HuH-7 (cell line): ENCODE data around the gene ZSCAN23.
"Not testable (repeated sequence)": the region's sequence is repeated elsewhere in the genome, so short reads cannot be mapped to it uniquely, and the experiment has no call there.

Source experiments
- DNase-seq: peaks from one replicate; pipeline ENCODE4 v3.0.0; 2011; ENCODE audit warnings: low spot score

The ZSCAN23 gene

DNA sequence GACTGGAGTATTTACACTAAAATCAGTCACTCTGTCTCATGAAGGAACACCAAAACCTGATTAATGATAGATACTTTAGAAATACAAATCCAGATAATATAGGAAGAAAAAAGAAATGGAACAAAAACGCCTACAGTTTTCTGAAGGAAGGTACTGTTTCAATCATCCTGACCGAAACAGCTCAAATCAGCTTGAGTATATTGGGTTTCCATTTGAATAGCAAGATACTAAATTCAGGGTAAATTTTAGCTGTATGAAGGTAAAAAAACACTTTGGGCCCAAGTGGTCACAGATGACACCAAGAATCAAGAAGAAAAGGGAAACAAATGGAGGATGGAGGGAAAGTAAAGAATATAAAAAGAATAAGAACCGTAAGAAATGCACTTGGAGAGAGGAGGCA, 6.9 kb downstream of the ZSCAN23 start:
- no peak for DNase-seq

DNA sequence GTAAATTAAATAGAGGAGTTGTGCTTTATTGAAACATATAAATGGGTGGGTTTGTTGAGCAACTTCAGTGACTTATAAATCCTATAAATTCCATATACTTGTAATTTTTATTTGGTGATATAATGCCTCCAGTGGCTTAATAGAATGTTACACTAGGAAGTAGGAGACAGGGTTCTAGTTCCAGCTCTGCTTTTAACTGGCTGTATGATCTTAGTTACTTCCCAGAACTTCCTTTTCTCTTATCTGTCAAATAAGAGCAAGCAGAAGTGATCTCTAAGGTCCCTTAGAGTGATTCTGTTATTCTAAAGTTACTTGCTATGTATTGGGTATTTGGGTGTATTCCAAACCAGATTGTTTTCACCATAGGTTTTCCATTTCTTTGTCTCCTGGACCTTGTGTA, 10.2 kb downstream of the ZSCAN23 start:
- DNase-seq = no peak

DNA sequence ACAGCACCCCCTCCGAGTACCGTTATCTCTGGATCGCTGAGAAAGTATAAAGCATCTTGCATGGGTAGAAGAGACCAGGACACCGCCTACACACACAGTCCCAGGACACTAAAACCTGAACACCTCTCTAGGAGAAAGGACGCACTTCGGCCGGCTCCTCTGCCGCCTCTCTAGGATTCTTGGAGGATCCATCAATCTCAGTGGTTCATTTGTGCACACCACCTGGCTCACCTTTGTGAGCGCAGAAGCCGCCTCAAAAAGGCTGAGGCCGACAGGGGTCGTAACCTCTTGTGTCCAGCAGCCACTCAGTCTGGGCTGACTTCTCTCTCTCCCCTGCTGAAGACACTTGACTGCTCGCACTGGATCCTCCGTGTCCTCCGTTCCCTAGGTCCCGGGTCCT, 13.5 kb downstream of the ZSCAN23 start:
- no peak for DNase-seq

DNA sequence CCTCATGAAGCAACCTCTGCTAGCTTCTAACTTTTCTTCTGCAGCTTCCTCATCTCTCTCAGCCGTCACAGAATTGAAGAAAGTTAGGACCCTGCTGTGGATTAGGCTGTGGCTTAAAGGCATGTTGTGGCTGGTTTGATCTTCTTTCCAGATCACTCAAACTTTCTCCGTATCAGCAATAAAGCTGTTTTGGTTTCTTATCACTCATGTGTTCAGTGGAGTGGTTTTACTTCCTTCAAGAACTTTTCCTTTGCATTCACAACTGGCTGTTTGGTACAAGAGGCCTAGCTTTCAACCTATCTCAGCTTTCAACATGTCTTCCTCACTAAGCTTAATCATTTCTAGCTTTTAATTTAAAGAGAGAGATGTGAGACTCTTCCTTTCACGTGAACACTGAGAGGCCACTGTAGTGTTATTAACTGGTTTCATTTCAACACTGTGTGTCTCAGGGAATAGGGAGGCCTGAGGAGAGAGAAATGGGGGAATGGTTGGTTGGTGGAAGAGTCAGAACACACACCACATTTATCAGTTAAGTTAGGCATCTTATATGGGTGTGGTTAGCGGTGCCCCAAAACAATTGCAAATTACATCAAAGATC, 17.2 kb downstream of the ZSCAN23 start:
- no peak for DNase-seq

DNA sequence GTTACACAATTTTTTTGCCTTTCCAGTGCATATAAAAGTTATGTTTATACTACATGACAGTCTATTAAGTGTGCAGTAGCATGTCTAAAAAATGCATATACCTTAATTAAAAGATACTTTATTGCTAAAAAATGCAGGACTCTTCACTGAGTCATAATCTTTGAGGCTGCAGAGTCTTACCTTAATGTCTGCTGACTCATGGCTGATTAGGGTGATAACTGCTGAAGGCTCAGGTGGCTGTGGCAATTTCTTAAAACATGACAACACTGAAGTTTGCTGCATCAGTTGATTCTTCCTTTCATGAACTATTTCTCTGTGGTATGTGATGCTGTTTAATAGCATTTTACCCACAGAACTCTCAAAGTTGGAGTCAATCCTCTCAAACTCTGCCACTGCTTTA, 19.1 kb downstream of the ZSCAN23 start:
- DNase-seq = no peak

DNA sequence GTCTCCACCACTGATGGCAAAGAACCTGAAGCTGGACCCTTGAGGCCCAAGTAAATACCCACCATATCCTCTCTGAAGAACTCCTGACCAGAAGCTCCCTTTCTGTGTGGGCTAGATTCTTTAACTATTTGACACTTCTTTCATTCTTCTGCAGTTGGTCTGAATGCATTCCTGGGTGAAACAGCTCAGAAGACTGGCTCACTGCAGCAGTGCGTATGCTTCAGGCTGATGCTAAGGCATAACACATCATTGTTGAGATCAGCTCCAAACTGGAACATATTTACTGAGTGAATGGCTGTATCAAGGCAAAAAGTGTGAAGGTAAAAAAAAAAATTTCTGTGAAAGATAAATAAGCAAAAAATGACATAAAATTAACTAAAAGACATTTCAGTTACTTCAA, 19.7 kb downstream of the ZSCAN23 start:
- no peak for DNase-seq

DNA sequence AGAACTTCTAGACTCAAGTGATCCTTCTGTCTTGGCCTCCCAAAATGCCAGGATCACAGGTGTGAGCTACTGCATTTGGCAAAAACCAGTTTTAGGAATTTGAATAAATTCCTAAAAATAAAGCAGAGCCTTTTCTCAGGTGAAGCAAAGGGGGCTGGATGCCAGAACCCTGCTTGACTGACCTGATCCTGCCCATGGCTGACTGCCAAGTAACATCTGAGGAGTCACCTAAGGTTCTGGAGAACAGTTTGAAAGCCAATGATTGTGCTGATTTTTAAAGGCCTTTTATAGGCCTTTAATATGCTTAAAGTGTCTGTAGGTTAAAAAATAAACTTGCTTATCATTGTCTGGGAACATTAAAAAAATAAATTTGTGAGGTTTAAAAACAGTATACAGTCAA, 29.6 kb downstream of the ZSCAN23 start:
- DNase-seq = no peak

DNA sequence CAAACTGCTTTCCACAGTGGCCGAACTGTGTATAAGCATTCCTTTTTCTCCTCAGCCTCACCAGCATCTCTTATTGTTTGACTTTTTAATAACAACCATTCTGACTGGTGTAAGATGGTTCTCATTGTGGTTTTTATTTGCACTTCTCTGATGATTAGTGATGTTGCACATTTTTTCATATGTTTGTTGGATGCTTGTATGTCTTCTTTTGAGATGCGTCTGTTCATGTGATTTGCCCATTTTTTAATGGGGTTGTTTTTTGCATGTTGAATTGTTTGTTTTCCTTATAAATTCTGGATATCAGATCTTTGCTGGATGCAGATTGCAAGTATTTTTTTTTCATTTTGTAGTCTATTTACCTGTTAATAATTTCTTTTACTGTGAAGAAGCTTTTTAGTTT, 32.5 kb downstream of the ZSCAN23 start:
- DNase-seq = no peak

DNA sequence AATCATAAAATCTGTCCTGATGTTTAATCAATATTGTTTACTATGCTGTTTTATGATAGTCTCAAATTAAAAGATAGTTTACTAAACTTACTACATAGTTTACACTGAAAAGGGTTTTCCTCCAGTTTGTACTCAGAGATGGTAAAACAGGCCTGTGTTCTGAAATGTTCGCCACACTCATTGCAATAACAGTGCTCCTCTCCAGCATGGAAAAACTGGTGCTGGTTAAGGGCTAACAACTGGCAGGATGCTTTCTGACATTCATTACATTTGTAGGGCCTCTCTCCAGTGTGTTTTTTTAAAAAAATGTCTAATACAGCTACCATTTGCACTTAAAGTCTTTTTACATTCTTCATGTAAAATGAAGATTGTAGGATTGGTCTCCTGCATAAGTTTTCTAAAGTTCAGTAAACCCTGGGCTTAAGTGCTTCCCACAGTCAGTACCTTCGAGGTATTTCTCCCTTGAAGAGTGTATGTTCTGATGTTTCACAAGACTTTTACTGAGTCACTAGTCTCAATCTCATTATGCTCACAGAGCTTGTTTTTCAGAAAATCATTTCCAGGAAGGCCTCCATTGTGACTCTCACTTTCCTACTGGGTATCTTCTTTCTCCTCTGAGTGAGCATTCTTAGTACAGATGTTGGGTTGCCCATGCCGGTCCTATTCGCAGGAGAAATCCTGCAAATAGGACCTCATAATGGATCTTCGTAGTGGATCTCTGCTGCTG, 35.1 kb downstream of the ZSCAN23 start:
- no peak for DNase-seq

DNA sequence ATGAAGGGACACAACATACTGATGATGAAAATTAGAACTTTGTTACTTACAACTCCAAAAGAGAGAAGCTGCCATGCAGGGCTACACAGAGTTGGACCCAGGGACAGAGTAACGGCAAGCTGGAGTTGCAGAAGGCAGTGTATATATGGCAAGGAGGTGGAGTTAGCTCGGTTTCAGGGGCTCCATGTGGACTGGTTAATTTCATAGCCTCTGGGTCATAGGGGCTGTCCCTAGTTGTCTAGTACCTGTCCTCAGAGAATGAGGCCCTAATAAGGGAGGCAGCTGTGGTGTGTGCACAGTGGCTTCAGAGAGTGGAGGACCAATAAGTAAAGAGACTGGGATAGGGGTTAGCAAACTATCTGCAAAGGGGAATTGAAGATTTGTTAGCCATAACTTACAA, 35.9 kb downstream of the ZSCAN23 start:
- DNase-seq = no peak

DNA sequence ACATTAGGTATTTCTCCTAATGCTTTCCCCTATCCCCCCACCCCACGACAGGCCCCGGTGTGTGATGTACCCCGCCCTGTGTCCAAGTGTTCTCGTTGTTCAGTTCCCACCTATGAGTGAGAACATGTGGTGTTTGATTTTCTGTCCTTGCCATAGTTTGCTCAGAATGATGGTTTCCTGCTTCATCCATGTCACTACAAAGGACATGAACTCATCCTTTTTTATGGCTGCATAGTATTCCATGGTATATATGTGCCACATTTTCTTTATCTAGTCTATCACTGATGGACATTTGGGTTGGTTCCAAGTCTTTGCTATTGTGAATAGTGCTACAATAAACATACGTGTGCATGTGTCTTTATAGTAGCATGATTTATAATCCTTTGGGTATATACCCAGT, 39.4 kb downstream of the ZSCAN23 start:
- DNase-seq = not testable (repeated sequence)

DNA sequence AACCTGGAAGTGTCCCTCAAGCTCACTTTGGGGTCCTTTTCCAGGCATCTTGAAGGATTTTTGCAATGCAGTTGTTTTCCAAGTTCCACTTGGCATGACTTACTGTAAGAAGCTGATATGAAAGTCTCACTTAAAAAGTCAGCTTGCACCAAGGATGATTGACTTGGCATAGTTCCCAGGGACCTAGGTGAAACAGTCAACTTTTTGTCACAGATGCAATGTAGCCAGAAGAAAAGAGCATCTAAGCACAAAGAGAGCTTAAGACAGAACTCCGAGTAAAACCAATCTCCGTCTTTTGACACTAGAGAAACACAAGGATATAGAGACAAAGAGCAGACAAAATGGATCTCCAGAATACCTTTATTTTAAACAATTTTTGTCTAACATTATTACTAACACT, 41.1 kb downstream of the ZSCAN23 start:
- no peak for DNase-seq

DNA sequence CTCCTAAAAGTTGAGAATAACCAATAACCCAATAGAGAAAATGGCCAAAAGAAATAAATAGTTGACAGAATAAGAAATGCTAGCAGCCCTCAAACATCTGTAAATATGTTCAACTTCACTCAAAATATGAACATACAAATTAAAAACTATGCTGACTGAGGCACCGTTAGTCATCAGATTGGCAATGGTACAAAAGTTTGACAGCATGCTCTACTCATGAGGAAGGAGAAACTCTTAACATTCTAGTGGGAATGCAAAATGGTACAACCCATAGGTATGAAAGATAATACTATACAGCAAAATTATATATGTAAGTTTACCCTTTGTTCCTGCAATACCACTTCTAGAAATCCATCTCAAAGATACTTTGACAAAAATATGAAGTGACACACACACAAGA, 42.1 kb downstream of the ZSCAN23 start:
- no peak for DNase-seq

DNA sequence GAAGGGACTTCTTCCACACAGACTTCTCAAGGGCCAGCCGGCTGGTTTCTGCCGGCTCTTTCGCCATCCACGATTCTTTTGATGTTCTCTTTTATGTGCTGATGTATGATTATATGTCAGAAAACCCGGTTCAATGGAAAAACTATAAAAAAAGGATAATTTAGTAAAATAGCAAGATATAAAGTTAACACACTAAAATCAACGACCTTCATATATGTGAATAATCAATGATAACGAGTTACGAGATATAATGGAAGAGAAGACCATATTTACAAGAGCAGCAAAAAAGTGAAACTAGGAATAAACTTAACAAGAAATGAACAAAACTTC, 43.2 kb downstream of the ZSCAN23 start:
- DNase-seq = no peak

DNA sequence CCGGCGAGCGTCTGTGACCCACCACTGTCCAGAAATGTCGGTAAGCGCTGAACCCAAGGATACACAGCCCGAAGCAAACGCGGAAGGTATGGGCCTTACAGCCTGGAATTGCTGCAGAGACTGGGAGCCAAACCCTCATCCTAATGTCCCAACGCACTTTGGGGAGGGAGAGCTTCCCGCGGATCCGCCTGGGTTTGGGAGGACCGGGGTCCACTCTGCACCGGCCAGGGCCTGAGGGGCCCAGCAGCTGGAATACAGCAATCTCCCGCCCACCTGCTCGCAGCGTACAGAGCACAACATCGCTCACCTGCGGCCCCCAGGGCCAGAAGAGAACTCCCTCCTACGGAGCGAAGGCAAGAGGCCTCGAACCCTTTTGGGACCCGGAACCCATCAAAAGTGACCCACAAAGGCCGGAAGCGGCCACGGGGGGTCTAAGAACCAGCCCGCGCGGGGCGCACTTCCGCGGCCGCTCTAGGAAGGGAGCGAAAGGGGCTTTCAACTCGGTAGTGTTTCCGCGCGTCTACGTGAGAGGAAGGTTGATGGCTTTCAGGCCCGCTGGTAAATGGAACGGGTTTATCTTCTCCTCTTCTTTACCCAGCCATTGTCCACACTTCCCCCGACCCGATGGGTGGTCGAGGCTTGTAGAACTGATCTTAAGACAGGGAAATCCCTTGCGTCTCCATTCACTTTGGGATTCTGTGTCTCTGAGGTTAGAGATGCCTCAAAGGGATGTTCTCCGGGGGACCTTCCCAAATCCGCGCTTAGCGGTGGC, 43.8 kb downstream of the ZSCAN23 start, which contains the start of gene ZSCAN12:
ZSCAN12 (minus strand) TSS at position 398 of the 772 bp plus-strand sequence. CDS start 1,342 bp downstream, outside the sequence.
- peak; percentile 44 for DNase-seq

DNA sequence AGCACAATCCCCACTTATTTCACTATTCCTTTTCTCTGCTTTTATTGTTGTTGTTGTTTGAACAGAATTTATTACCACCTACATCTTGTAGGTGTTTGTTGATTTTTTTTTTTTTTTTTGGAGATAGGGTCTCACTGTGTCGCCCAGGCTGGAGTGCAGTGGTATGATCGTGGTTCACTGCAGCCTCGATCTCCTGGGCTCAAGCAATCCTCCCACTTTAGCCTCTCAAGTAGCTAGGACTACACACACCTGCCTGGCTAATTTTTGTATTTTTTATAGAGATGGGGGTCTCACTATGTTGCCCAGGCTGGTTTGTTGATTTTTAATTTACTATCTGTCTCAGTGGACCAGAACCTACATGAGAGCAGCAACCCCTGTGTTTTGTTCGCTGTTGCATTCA, 47.4 kb downstream of the ZSCAN23 start:
- no peak for DNase-seq

DNA sequence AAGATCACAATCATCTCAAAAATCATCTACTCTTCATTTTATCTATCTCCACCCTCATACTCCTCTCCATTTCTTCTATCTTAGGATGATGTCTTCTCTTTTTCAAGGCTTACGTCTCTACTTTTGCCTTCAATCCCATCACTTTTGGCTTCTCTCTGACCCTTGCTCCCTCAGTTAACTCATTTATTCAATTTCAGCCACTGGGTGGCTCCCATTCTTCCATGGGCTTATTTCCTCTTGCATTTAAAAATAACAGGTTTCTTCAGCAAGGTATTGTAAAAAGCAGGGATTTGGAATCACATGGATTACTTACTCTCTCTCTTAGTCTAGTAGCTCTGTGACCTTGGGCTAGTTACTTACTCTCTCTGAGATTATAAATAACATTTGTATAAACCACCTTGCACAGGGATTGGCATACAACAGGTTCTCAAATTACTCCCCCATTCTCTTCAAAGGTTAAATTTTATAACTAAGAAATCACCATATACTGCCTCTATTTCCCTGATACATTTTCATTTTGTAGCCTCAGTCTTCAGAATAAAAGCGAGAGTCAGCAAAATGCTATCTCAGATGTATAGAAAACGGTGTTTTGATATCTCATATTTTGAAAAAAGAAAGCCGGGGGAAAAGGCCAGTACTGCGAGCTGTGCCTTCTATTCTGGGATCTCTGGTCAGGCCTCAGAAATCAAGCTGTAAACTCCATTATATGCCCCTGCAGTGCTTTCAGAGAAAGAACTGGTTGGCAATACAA, 49.2 kb downstream of the ZSCAN23 start:
- peak; percentile 7 for DNase-seq

DNA sequence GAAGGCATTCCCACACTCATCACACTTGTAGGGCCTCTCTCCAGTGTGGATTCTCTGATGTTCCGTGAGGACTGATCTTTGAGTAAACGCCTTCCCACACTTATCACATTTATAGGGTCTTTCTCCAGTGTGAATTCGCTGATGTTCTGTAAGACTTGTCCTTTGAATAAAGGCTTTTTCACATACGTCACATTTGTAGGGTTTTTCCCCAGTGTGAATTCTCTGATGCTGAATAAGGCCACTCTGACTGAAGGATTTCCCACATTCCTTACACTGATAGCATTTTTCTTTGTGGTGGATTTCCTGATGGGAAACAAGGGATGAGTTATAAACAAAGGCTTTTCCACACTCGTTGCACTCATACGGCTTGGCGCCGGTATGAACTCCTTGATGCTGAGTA, 52.6 kb downstream of the ZSCAN23 start:
- no peak for DNase-seq

DNA sequence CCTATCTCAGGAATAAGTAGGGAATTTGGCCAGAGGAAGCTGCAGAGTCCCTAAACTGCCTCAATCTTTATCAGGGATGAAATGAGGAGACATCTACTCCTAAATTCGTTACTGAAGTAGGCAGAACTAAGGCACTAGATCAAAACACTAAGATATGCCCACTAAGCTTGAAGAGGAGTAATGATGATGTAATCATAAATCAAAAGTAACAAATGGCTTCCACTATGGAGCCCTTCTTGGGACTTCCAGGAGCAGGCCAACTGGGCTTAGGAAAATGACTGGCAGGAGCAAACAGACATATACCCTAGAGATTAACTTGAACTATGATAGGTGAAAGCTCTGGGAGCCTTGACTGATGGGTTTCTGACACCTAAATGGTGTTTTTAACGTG, 59.2 kb downstream of the ZSCAN23 start:
- no peak for DNase-seq

DNA sequence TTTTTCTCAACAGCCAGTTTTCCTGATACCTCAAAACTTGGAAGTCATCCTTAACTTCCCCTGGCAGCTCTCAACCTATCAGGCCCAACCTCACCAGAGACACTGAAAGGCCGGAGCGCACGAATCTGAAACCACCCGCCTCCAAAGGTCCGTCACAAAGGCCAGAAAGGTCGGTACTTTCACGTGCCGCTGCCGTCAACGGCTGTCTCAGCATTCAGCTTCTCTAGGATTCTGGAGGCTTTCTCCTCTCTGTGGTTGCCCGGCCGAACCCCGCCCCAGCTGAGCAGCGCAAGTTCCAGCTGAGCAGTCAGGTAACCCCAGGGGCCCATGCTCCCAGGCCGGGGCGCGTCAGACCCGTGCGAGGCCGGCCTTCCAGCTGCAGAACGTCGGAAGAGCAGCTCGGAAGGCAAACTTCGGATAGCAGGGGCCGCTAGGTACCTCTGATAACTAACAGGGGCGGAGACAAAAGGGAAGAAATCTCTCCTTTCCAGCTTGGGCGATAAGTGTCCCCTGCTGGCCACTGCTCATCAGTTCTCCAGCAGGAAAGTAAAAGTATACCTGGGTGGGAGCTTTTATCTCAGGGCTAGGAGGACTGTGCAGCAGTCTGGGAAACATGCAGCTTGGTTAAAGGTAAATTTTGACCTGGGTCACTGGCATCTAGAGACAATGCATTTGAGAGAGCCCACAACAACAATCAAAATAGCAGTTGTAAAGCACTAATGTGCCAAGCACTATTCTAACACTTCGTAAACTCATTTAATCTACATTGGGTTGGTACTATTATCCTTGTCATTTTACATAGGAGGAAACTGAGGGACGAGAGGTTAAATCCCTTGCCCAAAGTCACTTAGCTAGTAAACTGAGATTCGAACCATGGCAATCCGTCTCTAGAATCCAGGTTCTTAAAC, 59.8 kb downstream of the ZSCAN23 start:
- DNase-seq = peak; percentile 45
